ENCODE data around the gene PRMT3.
"Not testable (repeated sequence)": the region's sequence is repeated elsewhere in the genome, so short reads cannot be mapped to it uniquely, and the experiment has no call there.

The PRMT3 gene

GRCh38 chr11:20518323-20518834 is 130.9 kb downstream of the PRMT3 start:
- DNase-seq (ENCODE audit: low spot score), result no peak

GRCh38 chr11:20522536-20522935 is 135.0 kb downstream of the PRMT3 start:
- no peak for DNase-seq (ENCODE audit: low spot score)

GRCh38 chr11:20529757-20530156 is 142.2 kb downstream of the PRMT3 start:
- no peak for DNase-seq (ENCODE audit: low spot score)

GRCh38 chr11:20530942-20531703 is 143.6 kb downstream of the PRMT3 start:
- DNase-seq (ENCODE audit: low spot score), result no peak

DNA sequence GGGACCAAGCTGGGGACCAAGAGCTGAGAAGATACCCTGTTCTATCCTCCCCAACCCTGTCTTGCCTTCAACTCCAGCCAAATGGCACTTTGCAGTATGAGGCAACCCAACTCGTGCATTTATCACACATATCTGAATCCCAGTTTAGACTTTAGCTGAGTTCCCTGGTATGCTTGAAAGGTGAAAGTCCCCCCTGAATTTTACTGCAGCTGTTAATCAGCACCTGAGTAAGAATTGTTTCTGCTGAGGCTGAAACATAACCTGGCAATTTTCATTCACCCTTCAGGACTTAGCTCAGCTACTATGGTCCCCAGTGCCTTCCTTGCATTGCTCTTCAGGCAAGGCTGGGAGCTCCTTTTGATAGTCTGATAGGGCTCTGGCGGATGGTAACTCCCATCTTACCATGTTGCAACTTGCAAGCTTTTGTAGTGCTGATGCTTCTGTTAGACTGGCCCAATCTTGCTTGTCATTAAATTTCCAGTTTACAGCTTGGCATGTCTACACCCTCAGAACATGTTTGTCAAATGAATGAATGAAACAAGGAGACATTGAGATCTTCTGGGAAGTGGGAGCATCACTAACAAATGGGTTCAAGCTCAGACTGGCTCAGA is 147.9 kb downstream of the PRMT3 start:
- no peak for DNase-seq (ENCODE audit: low spot score)

- DNase-seq (ENCODE audit: low spot score), result no peak
These were observed 148.8 kb downstream of the PRMT3 start for GRCh38 chr11:20536365-20536764.

DNA sequence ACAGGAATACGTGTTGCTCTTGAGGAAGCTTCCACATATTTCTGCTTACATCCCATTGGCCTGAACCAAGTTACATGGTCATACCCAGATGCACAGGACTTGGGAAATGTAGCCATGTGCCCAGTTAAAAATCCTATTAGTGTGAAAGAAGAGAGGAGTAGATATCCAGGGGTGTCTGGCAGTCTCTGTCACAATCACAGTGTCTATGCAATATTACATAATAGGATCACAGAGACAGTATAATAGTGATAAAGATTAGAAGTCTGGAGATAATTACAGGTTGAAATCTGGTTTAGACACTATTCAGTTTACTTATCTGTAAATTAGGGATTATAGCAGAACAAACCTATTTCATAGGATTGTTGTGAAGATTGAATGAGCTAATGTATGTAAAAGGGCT is 149.3 kb downstream of the PRMT3 start:
- no peak for DNase-seq (ENCODE audit: low spot score)

GRCh38 chr11:20541503-20541902 is 154.0 kb downstream of the PRMT3 start:
- DNase-seq (ENCODE audit: low spot score), result no peak

DNA sequence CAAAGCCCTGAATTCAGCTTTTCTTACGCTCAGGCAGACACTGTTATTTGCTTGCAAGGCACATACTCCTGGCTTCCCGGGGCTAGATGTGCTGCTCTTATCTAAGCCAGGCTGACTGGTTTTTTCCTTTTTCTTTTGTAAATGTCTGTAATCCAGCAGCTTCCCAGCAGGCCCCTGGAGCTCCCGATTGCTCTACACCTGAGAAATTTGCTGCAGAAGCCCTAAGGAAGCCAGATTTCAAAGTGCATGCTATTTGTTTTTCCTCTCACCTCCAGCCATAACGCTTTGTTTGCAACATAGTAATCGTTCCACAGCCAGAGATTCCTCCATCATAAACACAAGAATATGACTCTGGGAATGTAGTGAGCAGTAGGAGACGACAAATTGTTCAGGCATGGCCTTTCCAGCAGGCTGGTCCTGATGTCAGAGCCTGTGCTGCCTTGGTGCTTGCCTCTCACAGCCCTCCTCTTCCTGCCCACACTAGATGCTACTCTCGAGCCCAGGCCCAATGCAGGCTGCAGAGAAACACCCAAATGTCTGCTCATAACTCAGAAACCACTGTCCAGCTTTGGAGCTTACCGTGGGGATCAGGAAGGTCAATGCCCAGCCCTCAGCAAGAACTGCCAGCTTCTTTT is 157.2 kb downstream of the PRMT3 start:
- DNase-seq (ENCODE audit: low spot score), result no peak

DNA sequence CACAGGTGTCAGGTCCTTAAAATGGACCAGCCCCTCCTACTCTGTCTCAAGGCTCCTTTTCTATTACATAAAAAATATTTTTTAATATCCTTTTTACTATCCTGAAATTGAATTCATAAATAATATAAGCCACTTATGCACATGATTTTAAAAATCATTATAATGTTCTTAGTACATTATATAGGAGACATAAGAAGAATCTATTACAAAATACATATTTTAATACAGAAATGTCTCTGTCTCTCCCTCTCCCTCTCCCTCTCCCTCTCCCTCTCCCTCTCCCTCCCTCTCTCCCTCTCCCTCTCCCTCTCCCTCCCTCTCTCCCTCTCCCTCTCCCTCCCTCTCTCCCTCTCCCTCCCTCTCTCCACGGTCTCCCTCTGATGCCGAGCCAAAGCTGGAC is 159.9 kb downstream of the PRMT3 start:
- DNase-seq (ENCODE audit: low spot score), result no peak

GRCh38 chr11:20551096-20551495 is 163.6 kb downstream of the PRMT3 start:
- no peak for DNase-seq (ENCODE audit: low spot score)

DNA sequence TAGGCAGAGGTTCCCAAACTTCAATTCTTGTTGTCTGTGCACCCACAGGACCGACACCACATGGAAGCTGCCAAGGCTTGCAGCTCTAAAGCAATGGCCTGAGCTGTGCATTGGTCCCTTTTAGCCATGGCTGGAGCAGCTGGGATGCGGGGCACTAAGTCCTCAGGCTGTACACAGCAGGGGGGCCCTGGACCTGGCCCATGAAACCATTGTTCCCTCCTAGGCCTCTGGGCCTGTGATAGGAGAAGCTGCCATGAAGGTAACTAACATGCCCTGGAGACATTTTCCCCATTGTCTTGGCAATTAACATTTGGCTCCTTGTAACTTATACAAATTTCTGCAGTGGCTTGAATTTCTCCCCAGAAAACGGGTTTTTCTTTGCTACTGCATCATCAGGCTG is 168.3 kb downstream of the PRMT3 start:
- DNase-seq (ENCODE audit: low spot score), result no peak

DNA sequence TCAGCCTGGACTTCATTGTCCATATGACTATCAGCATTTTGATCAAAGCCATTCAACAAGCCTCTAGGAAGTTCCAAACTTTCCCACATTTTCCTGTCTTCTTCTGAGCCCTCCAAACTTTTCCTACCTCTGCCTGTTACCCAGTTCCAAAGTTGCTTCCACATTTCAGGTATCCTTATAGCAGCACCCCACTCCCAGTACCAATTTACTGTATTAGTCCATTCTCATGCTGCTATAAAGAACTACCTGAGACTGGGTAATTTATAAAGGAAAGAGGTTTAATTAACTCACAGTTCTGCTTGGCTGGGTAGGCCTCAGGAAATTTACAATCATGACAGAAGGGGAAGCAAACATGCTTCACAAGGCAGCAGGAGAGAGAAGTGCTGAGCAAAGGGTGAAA is 168.9 kb downstream of the PRMT3 start:
- DNase-seq (ENCODE audit: low spot score), result not testable (repeated sequence)

DNA sequence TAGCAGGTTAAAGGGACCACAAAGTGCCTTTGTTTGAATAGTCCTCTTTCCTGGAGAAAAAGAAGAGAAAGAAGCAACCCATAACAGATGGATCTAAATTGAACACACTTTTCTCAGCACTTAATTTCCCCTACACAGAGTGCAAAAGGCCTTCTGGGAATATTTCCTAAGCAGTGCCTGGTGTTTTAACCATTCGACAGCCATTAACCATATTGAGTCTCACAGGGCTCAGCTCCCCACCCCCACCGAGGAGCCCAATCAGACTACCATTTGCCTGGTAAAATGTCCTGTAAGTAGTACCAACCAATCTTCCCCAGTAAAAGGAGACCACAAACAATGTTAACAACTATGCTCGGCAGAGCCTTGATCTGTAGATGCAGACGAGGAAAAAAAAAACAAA is 171.2 kb downstream of the PRMT3 start:
- DNase-seq (ENCODE audit: low spot score), result no peak
